Glutamatergic neuron (in vitro differentiated cells): ENCODE data around the gene CFB. TPM values are rescaled to one million over a fixed set of nuclear protein-coding genes. Genes with fewer than 3 reads are reported as not detected.
"Not testable (repeated sequence)": the region's sequence is repeated elsewhere in the genome, so short reads cannot be mapped to it uniquely, and the experiment has no call there.

Experiments
- DNase-seq: peaks from one replicate; pipeline ENCODE4 v3.0.0; 2022
- H3K27ac Mint-ChIP-seq: one replicate; pipeline ENCODE4 v1.8.0; 2020; ENCODE audit warnings: mild to moderate bottlenecking, mixed read lengths, inconsistent platforms; ENCODE audit not compliant: unreplicated experiment
- H3K27me3 Mint-ChIP-seq: one replicate; pipeline ENCODE4 v1.8.0; 2020; ENCODE audit warnings: mild to moderate bottlenecking, moderate library complexity, mixed read lengths, inconsistent platforms; ENCODE audit not compliant: unreplicated experiment
- H3K36me3 Mint-ChIP-seq: one replicate; pipeline ENCODE4 v1.8.0; 2020; ENCODE audit warnings: mild to moderate bottlenecking, mixed read lengths, inconsistent platforms; ENCODE audit not compliant: unreplicated experiment
- H3K4me1 Mint-ChIP-seq: one replicate; pipeline ENCODE4 v1.8.0; 2020; ENCODE audit warnings: mild to moderate bottlenecking, low read depth, mixed read lengths, inconsistent platforms; ENCODE audit not compliant: unreplicated experiment
- H3K4me3 Mint-ChIP-seq: one replicate; pipeline ENCODE4 v1.8.0; 2020; ENCODE audit warnings: mild to moderate bottlenecking, mixed read lengths, inconsistent platforms; ENCODE audit not compliant: unreplicated experiment
- H3K9me3 Mint-ChIP-seq: one replicate; pipeline ENCODE4 v1.8.0; 2020; ENCODE audit warnings: mild to moderate bottlenecking, moderate library complexity, mixed read lengths, inconsistent platforms; ENCODE audit not compliant: unreplicated experiment
- CTCF ChIP-seq: fragments of 200-600 bp; sonication (generic); IDR thresholded peaks from one replicate; pipeline ENCODE4 v1.5.0; 2021; ENCODE audit not compliant: partially characterized antibody, unreplicated experiment
- total RNA-seq: library from RNA; stranded (reverse); fragmentation: NEBNext Ultra II Directional; extraction: Animal tissue kit (Norgen Biotek cat#: 25700); gene quantifications from one replicate; pipeline ENCODE4 v1.2.1, GENCODE V29; 2021; ENCODE audit not compliant: unreplicated experiment

The CFB gene
- total RNA-seq, 1 donor from 2014 or later = not detected

GRCh38 chr6:31907158-31907813, 38.6 kb upstream of the CFB start:
- no peaks in the 10 kb centered on the region for H3K36me3 Mint-ChIP-seq
- peaks cover 3% of the 10 kb centered on the region for H3K4me1 Mint-ChIP-seq
- peaks cover 10% of the 10 kb centered on the region for H3K27me3 Mint-ChIP-seq

GRCh38 chr6:31908255-31908654, 37.6 kb upstream of the CFB start:
- not testable (repeated sequence) for H3K27ac Mint-ChIP-seq, H3K4me1 Mint-ChIP-seq, H3K4me3 Mint-ChIP-seq, H3K9me3 Mint-ChIP-seq, H3K27me3 Mint-ChIP-seq, H3K36me3 Mint-ChIP-seq, DNase-seq

More at GRCh38 chr6:31907158-31907813, 38.6 kb upstream of the CFB start:
- TF ChIP-seq CTCF = no peak
- DNase-seq = no peak
- no peak overlapping the region for H3K4me3 Mint-ChIP-seq
- no peak overlapping the region for H3K27ac Mint-ChIP-seq
- H3K9me3 Mint-ChIP-seq = peaks cover 9% of the 10 kb centered on the region

- no peak for DNase-seq
- Mint-ChIP-seq H3K36me3 (no peaks in the 10 kb centered on the region), H3K9me3 (peaks cover 2% of the 10 kb centered on the region), H3K4me3 (no peak overlapping the region), H3K27me3 (peaks cover 7% of the 10 kb centered on the region), H3K27ac (no peak overlapping the region), H3K4me1 (no peaks in the 10 kb centered on the region)
- TF ChIP-seq CTCF = no peak
These were observed 37.1 kb upstream of the CFB start for GRCh38 chr6:31908791-31909190.

- not testable (repeated sequence) for H3K36me3 Mint-ChIP-seq, H3K9me3 Mint-ChIP-seq, H3K27ac Mint-ChIP-seq, H3K4me1 Mint-ChIP-seq, H3K4me3 Mint-ChIP-seq, DNase-seq, H3K27me3 Mint-ChIP-seq
These were observed 36.6 kb upstream of the CFB start for GRCh38 chr6:31909298-31909697.

GRCh38 chr6:31911826-31912585, 33.9 kb upstream of the CFB start:
- Mint-ChIP-seq H3K9me3 (no peaks in the 10 kb centered on the region), H3K4me1 (no peaks in the 10 kb centered on the region), H3K27me3 (no peaks in the 10 kb centered on the region), H3K4me3 (no peak overlapping the region), H3K27ac (no peak overlapping the region), H3K36me3 (no peaks in the 10 kb centered on the region)
- no peak for DNase-seq
- TF ChIP-seq CTCF = no peak

GRCh38 chr6:31915351-31915750, 30.5 kb upstream of the CFB start:
- H3K36me3 Mint-ChIP-seq = no peaks in the 10 kb centered on the region

More at GRCh38 chr6:31915351-31915750, 30.5 kb upstream of the CFB start:
- H3K27me3 Mint-ChIP-seq = no peaks in the 10 kb centered on the region
- no peaks in the 10 kb centered on the region for H3K9me3 Mint-ChIP-seq
- TF ChIP-seq CTCF = no peak
- DNase-seq = no peak
- H3K4me1 Mint-ChIP-seq = no peaks in the 10 kb centered on the region
- H3K4me3 Mint-ChIP-seq = no peak overlapping the region
- no peak overlapping the region for H3K27ac Mint-ChIP-seq
